Measurements from ENCODE around the gene C9orf57. TPM values are rescaled to one million over a fixed set of nuclear protein-coding genes. Genes with fewer than 3 reads are reported as not detected.
A peak's percentile ranks its signal among the peaks of the same experiment; 100 is the strongest.
"Not testable (repeated sequence)": the region's sequence is repeated elsewhere in the genome, so short reads cannot be mapped to it uniquely, and the experiment has no call there.

The C9orf57 gene
- total RNA-seq (2021), result not detected in 2 replicates
- percentile 5 among the genes with signal in this experiment for Bru-seq, nascent RNA
- BruChase-seq, experiment 1, labeled RNA remaining after a 2-hour chase, result percentile 9 among the genes with signal in this experiment
- BruChase-seq, experiment 2, labeled RNA remaining after a 6-hour chase, result not detected
- long read RNA-seq, result 0 reads

DNA sequence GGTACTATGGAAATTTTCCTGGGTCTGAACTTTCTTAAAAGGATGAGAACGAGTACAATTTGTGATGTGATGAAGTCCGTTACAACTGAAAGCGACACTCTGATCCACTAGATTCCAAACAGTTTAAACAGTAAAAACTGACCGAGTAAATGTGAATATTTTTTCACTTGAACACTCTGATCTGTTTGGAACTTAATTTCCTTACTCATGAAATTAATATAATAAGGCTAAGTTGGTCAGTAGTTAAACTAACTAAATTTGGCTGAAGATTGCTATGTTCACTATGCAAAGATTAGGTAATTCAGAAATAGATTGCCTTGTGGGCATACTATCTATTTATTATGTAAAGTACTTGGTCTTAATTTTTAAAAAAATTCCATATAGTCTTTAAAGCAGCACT, at the start of gene C9orf57:
TSS of gene C9orf57 (minus strand) at position 101 of the 400 bp plus-strand sequence. CDS start 1,282 bp downstream, outside the sequence.
- no peaks in the 10 kb centered on the region for H3K79me2 ChIP-seq (ENCODE audit: low read depth)
- no peaks in the 10 kb centered on the region for H3K4me1 ChIP-seq (replicated peaks; ENCODE audit: insufficient read depth)
- POLR2A ChIA-PET (ENCODE audit: unreplicated experiment), result no interaction called here
- H2AFZ ChIP-seq, result no peak within 1 kb of the TSS
- H4K20me1 ChIP-seq (ENCODE audit: insufficient read depth), result no peaks in the 10 kb centered on the region
- H3K27me3 ChIP-seq (ENCODE audit: insufficient read depth, low read depth), result no peaks in the 10 kb centered on the region
- no peaks in the 10 kb centered on the region for H3K9me2 ChIP-seq (ENCODE audit: insufficient read depth)
- no peaks in the 10 kb centered on the region for H3F3A ChIP-seq (ENCODE audit: insufficient read depth, low read depth)
- no peak within 1 kb of the TSS for H3K27ac ChIP-seq
- no peaks in the 10 kb centered on the region for H3K36me3 ChIP-seq (ENCODE audit: low read depth)
- DNase-seq, result no peak
- TF ChIP-seq EZH2 (IDR thresholded peaks at IDR 0.05; ENCODE audit: low read depth), result no peak
- TF ChIP-seq, protein P1, sequence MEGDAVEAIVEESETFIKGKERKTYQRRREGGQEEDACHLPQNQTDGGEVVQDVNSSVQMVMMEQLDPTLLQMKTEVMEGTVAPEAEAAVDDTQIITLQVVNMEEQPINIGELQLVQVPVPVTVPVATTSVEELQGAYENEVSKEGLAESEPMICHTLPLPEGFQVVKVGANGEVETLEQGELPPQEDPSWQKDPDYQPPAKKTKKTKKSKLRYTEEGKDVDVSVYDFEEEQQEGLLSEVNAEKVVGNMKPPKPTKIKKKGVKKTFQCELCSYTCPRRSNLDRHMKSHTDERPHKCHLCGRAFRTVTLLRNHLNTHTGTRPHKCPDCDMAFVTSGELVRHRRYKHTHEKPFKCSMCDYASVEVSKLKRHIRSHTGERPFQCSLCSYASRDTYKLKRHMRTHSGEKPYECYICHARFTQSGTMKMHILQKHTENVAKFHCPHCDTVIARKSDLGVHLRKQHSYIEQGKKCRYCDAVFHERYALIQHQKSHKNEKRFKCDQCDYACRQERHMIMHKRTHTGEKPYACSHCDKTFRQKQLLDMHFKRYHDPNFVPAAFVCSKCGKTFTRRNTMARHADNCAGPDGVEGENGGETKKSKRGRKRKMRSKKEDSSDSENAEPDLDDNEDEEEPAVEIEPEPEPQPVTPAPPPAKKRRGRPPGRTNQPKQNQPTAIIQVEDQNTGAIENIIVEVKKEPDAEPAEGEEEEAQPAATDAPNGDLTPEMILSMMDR (conservative IDR thresholded peaks at IDR 0.05), result no peak
- H3K9me3 ChIP-seq (ENCODE audit: insufficient read depth, low read depth), result no peaks in the 10 kb centered on the region
- intact Hi-C loops (cut with micrococcal nuclease; ENCODE audit: unreplicated experiment), result no loop called here
- CTCF ChIA-PET, result no interaction called here
- H3K4me3 ChIP-seq, result no peak within 1 kb of the TSS
- no TSS peak for BruUV-seq (replicated peaks)
- H3K4me2 ChIP-seq, result no peak within 1 kb of the TSS

- H3K27me3 ChIP-seq (ENCODE audit: insufficient read depth, low read depth), result no peaks in the 10 kb centered on the region
Measured at GRCh38 chr9:72102520-72102919, 42.1 kb upstream of the C9orf57 start.

GRCh38 chr9:72095520-72095919, 35.1 kb upstream of the C9orf57 start:
- H3F3A ChIP-seq (ENCODE audit: insufficient read depth, low read depth); DNase-seq; H3K27ac ChIP-seq; H3K4me1 ChIP-seq (replicated peaks; ENCODE audit: insufficient read depth); CTCF ChIA-PET; intact Hi-C loops (cut with micrococcal nuclease; ENCODE audit: unreplicated experiment); BruUV-seq (replicated peaks); H4K20me1 ChIP-seq (ENCODE audit: insufficient read depth); H3K4me3 ChIP-seq; H3K27me3 ChIP-seq (ENCODE audit: insufficient read depth, low read depth); POLR2A ChIA-PET (ENCODE audit: unreplicated experiment); H3K9me3 ChIP-seq (ENCODE audit: insufficient read depth, low read depth); H3K4me2 ChIP-seq; H3K9me2 ChIP-seq (ENCODE audit: insufficient read depth); H3K79me2 ChIP-seq (ENCODE audit: low read depth); H2AFZ ChIP-seq; H3K36me3 ChIP-seq (ENCODE audit: low read depth): not testable (repeated sequence)

More at GRCh38 chr9:72102520-72102919, 42.1 kb upstream of the C9orf57 start:
- Histone ChIP-seq H3K79me2 (ENCODE audit: low read depth) (no peaks in the 10 kb centered on the region), H3K4me1 (replicated peaks; ENCODE audit: insufficient read depth) (no peaks in the 10 kb centered on the region), H3K27ac (no peak overlapping the region), H3K9me3 (ENCODE audit: insufficient read depth, low read depth) (no peaks in the 10 kb centered on the region; the same call in 1 of the 2 replicates), H4K20me1 (ENCODE audit: insufficient read depth) (no peaks in the 10 kb centered on the region), H3K9me2 (ENCODE audit: insufficient read depth) (no peaks in the 10 kb centered on the region; the same call in 1 of the 2 replicates), H3K4me2 (no peak overlapping the region), H3K4me3 (no peak overlapping the region), H3K36me3 (ENCODE audit: low read depth) (no peaks in the 10 kb centered on the region), H3F3A (ENCODE audit: insufficient read depth, low read depth) (no peaks in the 10 kb centered on the region), H2AFZ (no peak overlapping the region)
- intact Hi-C loops (cut with micrococcal nuclease; ENCODE audit: unreplicated experiment), result no loop called here
- ChIA-PET POLR2A (ENCODE audit: unreplicated experiment) (no interaction called here), CTCF (no interaction called here)
- no TSS peak for BruUV-seq (replicated peaks)
- no peak for TF ChIP-seq EZH2 (IDR thresholded peaks at IDR 0.05; ENCODE audit: low read depth)
- TF ChIP-seq, protein P1 (conservative IDR thresholded peaks at IDR 0.05), result no peak
- DNase-seq, result no peak

- H3K4me2 ChIP-seq, result no peak overlapping the region
- TF ChIP-seq, protein P1 (conservative IDR thresholded peaks at IDR 0.05), result no peak
- TF ChIP-seq EZH2 (IDR thresholded peaks at IDR 0.05; ENCODE audit: low read depth), result no peak
- ChIA-PET POLR2A (ENCODE audit: unreplicated experiment) (no interaction called here), CTCF (no interaction called here)
- no peak overlapping the region for H2AFZ ChIP-seq
- no peak overlapping the region for H3K4me3 ChIP-seq
- H3K4me1 ChIP-seq (replicated peaks; ENCODE audit: insufficient read depth), result peaks cover 5% of the 10 kb centered on the region; the same call in 1 of the 2 replicates
- H3K79me2 ChIP-seq (ENCODE audit: low read depth), result no peaks in the 10 kb centered on the region
- BruUV-seq (replicated peaks), result no TSS peak
- no peaks in the 10 kb centered on the region for H3K36me3 ChIP-seq (ENCODE audit: low read depth)
- no peaks in the 10 kb centered on the region for H3K9me3 ChIP-seq (ENCODE audit: insufficient read depth, low read depth)
- no peak overlapping the region for H3K27ac ChIP-seq
- H3K27me3 ChIP-seq (ENCODE audit: insufficient read depth, low read depth), result no peaks in the 10 kb centered on the region
- intact Hi-C loops (cut with micrococcal nuclease; ENCODE audit: unreplicated experiment), result no loop called here
- no peak for DNase-seq
- H4K20me1 ChIP-seq (ENCODE audit: insufficient read depth), result no peaks in the 10 kb centered on the region
- H3F3A ChIP-seq (ENCODE audit: insufficient read depth, low read depth), result no peaks in the 10 kb centered on the region
- H3K9me2 ChIP-seq (ENCODE audit: insufficient read depth), result no peaks in the 10 kb centered on the region
Measured at GRCh38 chr9:72092820-72093219, 32.4 kb upstream of the C9orf57 start.
